Testis (tissue), 2 donors: ENCODE results near the gene CAGE1.

Experiments used
- POLR2A ChIP-seq: fragments of 450-650 bp; IDR thresholded peaks from one replicate; pipeline ENCODE4 v1.6.1; 2017; ENCODE audit warnings: antibody characterized with exemption, mild to moderate bottlenecking, moderate library complexity
- TF ChIP-seq, protein P1 (sequence below), 3 experiments: fragments of 450-650 bp in 2 of 3; fragments of 200-600 bp in 1 of 3; sonication (generic) in 1 of 3; IDR thresholded peaks; one replicate each; pipeline ENCODE4 v1.5.1; 2016 to 2019; ENCODE audit warnings: antibody characterized with exemption in 3 of 3, mild to moderate bottlenecking in 2 of 3, moderate library complexity in 1 of 3

GRCh38 chr6:7367408-7367807, 22.1 kb downstream of the CAGE1 start:
- TF ChIP-seq, protein P1, sequence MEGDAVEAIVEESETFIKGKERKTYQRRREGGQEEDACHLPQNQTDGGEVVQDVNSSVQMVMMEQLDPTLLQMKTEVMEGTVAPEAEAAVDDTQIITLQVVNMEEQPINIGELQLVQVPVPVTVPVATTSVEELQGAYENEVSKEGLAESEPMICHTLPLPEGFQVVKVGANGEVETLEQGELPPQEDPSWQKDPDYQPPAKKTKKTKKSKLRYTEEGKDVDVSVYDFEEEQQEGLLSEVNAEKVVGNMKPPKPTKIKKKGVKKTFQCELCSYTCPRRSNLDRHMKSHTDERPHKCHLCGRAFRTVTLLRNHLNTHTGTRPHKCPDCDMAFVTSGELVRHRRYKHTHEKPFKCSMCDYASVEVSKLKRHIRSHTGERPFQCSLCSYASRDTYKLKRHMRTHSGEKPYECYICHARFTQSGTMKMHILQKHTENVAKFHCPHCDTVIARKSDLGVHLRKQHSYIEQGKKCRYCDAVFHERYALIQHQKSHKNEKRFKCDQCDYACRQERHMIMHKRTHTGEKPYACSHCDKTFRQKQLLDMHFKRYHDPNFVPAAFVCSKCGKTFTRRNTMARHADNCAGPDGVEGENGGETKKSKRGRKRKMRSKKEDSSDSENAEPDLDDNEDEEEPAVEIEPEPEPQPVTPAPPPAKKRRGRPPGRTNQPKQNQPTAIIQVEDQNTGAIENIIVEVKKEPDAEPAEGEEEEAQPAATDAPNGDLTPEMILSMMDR (IDR thresholded peaks at IDR 0.05), result no peak
- no peak for TF ChIP-seq POLR2A
